HL-60 (cell line): ENCODE data around the gene COQ2.

Source experiments
- DNase-seq, 2 experiments: peaks; one replicate each; pipeline ENCODE4 v3.0.0-alpha.2; 2010 to 2020; ENCODE audit warnings: low read depth in 1 of 2, low spot score in 1 of 2
- H3K27ac ChIP-seq: fragments of 250-450 bp; sonication (Bioruptor Pico); replicated peaks from 2 replicates; pipeline ENCODE4 v1.5.1; 2020; ENCODE audit warnings: mild to moderate bottlenecking, moderate library complexity
- H3K27me3 ChIP-seq: fragments of 250-450 bp; sonication (Bioruptor Pico); 2 replicates; pipeline ENCODE4 v1.5.1; 2021; ENCODE audit warnings: mild to moderate bottlenecking, moderate library complexity; ENCODE audit not compliant: insufficient read depth, poor library complexity, severe bottlenecking
- H3K4me3 ChIP-seq: replicated peaks from 2 replicates; pipeline ENCODE4 v1.5.1; 2011; ENCODE audit warnings: mild to moderate bottlenecking, control low read depth, low read length; ENCODE audit not compliant: insufficient read depth
- GABPA ChIP-seq: IDR thresholded peaks from 2 replicates; pipeline ENCODE4 v1.6.1; 2012; ENCODE audit warnings: low read depth
- POLR2AphosphoS5 ChIP-seq: IDR thresholded peaks from 2 replicates; pipeline ENCODE4 v1.6.1; 2012; ENCODE audit warnings: low read depth
- SPI1 ChIP-seq: IDR thresholded peaks from 2 replicates; pipeline ENCODE4 v1.6.1; 2012; ENCODE audit warnings: low read depth, mild to moderate bottlenecking, borderline replicate concordance
- long read RNA-seq: library from polyadenylated mRNA; unstranded; transcript quantifications from one replicate; pipeline ENCODE4 v2.0.0, GENCODE V29; 2020
- TF ChIP-seq, protein P1 (sequence below): IDR thresholded peaks from one replicate; pipeline ENCODE4 v1.5.1; 2011; ENCODE audit warnings: low read length, control low read depth, inconsistent platforms; ENCODE audit not compliant: insufficient read depth
- TF ChIP-seq, protein P2 (sequence below): IDR thresholded peaks from 2 replicates; pipeline ENCODE4 v1.6.1; 2012; ENCODE audit warnings: low read depth; ENCODE audit not compliant: insufficient replicate concordance

COQ2 gene, protein sequence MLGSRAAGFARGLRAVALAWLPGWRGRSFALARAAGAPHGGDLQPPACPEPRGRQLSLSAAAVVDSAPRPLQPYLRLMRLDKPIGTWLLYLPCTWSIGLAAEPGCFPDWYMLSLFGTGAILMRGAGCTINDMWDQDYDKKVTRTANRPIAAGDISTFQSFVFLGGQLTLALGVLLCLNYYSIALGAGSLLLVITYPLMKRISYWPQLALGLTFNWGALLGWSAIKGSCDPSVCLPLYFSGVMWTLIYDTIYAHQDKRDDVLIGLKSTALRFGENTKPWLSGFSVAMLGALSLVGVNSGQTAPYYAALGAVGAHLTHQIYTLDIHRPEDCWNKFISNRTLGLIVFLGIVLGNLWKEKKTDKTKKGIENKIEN
- long read RNA-seq, transcript COQ2-206 (7 exons, 1,641 nt): major isoform, 39 of 48 reads
- long read RNA-seq, partial matches to known transcripts: 1 of 48 reads
- long read RNA-seq, other reads (novel, unspliced or antisense): 7 of 48 reads

DNA sequence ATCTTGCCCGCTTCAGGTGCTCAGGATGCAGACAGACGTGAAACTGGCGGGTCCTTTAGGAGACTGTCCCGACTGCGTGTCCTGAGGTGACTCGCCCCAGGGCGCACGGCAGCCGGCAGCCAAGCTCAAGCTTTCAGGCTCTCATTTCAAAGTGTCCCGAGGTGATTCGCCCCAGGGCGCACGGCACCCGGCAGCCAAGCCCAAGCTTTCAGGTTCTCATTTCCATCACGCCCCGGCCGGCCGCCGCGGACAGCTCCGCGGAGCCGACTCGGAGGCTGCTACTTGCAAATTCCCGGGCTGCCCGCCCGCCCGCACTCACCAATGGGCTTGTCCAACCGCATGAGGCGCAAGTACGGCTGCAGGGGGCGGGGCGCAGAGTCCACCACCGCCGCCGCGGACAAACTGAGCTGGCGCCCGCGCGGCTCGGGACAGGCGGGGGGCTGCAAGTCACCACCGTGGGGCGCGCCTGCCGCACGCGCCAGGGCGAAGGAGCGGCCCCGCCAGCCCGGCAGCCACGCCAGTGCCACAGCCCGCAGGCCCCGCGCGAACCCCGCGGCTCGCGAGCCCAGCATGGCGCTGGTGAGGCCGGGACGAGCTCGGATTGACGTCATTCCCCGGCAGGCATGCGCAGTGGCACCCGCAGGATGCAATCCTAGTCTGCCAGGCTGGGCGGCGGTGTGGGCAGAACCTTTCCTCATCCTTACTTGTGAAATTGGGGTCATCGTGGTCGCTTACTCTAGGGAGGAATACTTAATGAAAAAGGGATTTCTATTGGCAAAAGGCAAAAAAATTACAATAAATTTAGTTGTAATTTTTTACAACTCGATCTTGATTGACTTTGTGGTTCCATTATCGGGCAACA is at the start of gene COQ2:
TSS of gene COQ2 (minus strand) at position 606 of the 862 bp plus-strand sequence. CDS start at position 572, 34 bp downstream.
- peak; percentile 90 to 97 for DNase-seq
- H3K27me3 ChIP-seq: no peaks in the 10 kb centered on the region
- peak within 1 kb of the TSS; percentile 97 for H3K27ac ChIP-seq
- H3K4me3 ChIP-seq: peak within 1 kb of the TSS; percentile 71
- TF ChIP-seq SPI1 (no peak), GABPA (no peak), POLR2AphosphoS5 (peak; percentile 75)
- TF ChIP-seq, protein P1, sequence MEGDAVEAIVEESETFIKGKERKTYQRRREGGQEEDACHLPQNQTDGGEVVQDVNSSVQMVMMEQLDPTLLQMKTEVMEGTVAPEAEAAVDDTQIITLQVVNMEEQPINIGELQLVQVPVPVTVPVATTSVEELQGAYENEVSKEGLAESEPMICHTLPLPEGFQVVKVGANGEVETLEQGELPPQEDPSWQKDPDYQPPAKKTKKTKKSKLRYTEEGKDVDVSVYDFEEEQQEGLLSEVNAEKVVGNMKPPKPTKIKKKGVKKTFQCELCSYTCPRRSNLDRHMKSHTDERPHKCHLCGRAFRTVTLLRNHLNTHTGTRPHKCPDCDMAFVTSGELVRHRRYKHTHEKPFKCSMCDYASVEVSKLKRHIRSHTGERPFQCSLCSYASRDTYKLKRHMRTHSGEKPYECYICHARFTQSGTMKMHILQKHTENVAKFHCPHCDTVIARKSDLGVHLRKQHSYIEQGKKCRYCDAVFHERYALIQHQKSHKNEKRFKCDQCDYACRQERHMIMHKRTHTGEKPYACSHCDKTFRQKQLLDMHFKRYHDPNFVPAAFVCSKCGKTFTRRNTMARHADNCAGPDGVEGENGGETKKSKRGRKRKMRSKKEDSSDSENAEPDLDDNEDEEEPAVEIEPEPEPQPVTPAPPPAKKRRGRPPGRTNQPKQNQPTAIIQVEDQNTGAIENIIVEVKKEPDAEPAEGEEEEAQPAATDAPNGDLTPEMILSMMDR: no peak
- TF ChIP-seq, protein P2, sequence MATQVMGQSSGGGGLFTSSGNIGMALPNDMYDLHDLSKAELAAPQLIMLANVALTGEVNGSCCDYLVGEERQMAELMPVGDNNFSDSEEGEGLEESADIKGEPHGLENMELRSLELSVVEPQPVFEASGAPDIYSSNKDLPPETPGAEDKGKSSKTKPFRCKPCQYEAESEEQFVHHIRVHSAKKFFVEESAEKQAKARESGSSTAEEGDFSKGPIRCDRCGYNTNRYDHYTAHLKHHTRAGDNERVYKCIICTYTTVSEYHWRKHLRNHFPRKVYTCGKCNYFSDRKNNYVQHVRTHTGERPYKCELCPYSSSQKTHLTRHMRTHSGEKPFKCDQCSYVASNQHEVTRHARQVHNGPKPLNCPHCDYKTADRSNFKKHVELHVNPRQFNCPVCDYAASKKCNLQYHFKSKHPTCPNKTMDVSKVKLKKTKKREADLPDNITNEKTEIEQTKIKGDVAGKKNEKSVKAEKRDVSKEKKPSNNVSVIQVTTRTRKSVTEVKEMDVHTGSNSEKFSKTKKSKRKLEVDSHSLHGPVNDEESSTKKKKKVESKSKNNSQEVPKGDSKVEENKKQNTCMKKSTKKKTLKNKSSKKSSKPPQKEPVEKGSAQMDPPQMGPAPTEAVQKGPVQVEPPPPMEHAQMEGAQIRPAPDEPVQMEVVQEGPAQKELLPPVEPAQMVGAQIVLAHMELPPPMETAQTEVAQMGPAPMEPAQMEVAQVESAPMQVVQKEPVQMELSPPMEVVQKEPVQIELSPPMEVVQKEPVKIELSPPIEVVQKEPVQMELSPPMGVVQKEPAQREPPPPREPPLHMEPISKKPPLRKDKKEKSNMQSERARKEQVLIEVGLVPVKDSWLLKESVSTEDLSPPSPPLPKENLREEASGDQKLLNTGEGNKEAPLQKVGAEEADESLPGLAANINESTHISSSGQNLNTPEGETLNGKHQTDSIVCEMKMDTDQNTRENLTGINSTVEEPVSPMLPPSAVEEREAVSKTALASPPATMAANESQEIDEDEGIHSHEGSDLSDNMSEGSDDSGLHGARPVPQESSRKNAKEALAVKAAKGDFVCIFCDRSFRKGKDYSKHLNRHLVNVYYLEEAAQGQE: peak; percentile 64

DNA sequence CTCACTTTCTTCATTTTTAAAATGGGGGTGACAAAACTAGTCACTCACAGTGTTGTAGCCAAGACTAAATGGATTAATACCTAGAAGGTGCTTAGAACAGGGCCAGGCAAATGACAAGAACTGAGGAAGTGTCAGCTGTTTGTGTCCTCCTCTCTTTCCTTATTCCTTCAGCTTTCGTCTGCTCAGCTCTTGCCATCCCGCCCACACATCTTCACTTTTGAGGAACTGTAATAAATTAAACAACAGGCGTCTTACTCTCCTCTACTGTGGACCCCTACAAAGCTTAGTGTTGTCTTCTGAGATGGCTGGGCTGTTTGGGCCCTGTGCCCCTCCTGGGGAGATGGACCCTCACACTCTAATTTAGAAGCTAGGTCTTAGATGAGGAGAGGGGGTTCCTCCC is 47.4 kb upstream of the COQ2 start:
- Histone ChIP-seq H3K4me3 (no peak overlapping the region), H3K27me3 (peaks cover 8% of the 10 kb centered on the region)

GRCh38 chr4:83329521-83330110 is 45.0 kb upstream of the COQ2 start:
- H3K4me3 ChIP-seq: no peak overlapping the region
- DNase-seq: peak; percentile 27 to 48
- H3K27me3 ChIP-seq: peaks cover 8% of the 10 kb centered on the region
- no peak overlapping the region for H3K27ac ChIP-seq
- TF ChIP-seq, protein P2: no peak

More for the DNA sequence above, 47.4 kb upstream of the COQ2 start:
- no peak for DNase-seq
- H3K27ac ChIP-seq: no peak overlapping the region
- peak; percentile 48; the same call in 1 of the 2 replicates for TF ChIP-seq SPI1
- TF ChIP-seq, protein P2: no peak
